Measurements from ENCODE around the gene FTO. TPM values are rescaled to one million over a fixed set of nuclear protein-coding genes. Genes with fewer than 3 reads are reported as not detected.

The FTO gene
- total RNA-seq, 1 experiment from 2014 or later = 78.3 TPM

DNA sequence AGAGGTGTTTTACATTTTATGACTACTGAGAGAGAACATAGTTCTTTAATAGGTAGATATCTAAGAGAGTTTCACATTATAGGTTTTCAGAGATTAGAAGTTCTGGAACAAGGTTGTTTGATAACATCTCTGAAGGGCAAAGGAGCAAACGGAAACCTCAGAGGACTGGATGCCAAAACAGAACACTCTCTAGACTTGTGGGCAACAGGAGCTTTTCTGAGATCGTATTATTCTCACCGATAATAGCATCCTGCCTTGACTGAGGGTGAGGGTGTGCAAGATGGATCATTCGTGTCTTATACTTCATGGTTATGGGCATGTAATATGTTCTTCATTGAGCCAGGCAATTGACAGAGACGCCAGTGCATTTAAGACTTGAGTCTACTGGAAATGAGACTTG lies 347.9 kb downstream of the FTO start:
- intact Hi-C loops (cut with micrococcal nuclease; ENCODE audit: unreplicated experiment) = no loop called here
- ChIA-PET CTCF (no interaction called here), POLR2A (no interaction called here)
- Histone ChIP-seq H3K36me3 (ENCODE audit: control insufficient read depth, insufficient read depth, low read length) (no peaks in the 10 kb centered on the region), H3K27me3 (replicated peaks; ENCODE audit: control insufficient read depth, insufficient read depth, low read length) (no peaks in the 10 kb centered on the region), H3K9me3 (no peaks in the 10 kb centered on the region), H3K4me3 (ENCODE audit: low read depth, low read length) (no peak overlapping the region), H3K4me1 (peaks cover 7% of the 10 kb centered on the region)
- no peak overlapping the region for H3K27ac Mint-ChIP-seq (ENCODE audit: unreplicated experiment)
- H3K27me3 Mint-ChIP-seq (ENCODE audit: insufficient read depth, unreplicated experiment) = no peaks in the 10 kb centered on the region
- no peaks in the 10 kb centered on the region for H3K36me3 Mint-ChIP-seq (ENCODE audit: insufficient read depth, unreplicated experiment)
- no peaks in the 10 kb centered on the region for H3K4me1 Mint-ChIP-seq (ENCODE audit: low read depth, unreplicated experiment)
- H3K4me3 Mint-ChIP-seq (ENCODE audit: unreplicated experiment) = no peak overlapping the region
- DNase-seq = no peak
- BruUV-seq (replicated peaks) = no TSS peak
- no peaks in the 10 kb centered on the region for H3K9me3 Mint-ChIP-seq (ENCODE audit: unreplicated experiment)
- TF ChIP-seq, protein P1, sequence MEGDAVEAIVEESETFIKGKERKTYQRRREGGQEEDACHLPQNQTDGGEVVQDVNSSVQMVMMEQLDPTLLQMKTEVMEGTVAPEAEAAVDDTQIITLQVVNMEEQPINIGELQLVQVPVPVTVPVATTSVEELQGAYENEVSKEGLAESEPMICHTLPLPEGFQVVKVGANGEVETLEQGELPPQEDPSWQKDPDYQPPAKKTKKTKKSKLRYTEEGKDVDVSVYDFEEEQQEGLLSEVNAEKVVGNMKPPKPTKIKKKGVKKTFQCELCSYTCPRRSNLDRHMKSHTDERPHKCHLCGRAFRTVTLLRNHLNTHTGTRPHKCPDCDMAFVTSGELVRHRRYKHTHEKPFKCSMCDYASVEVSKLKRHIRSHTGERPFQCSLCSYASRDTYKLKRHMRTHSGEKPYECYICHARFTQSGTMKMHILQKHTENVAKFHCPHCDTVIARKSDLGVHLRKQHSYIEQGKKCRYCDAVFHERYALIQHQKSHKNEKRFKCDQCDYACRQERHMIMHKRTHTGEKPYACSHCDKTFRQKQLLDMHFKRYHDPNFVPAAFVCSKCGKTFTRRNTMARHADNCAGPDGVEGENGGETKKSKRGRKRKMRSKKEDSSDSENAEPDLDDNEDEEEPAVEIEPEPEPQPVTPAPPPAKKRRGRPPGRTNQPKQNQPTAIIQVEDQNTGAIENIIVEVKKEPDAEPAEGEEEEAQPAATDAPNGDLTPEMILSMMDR (IDR thresholded peaks at IDR 0.05; ENCODE audit: insufficient read depth in 1 of 2, low read depth in 1 of 2, low read length in 1 of 2, severe bottlenecking in 1 of 2, unreplicated experiment in 1 of 2) = no peak

DNA sequence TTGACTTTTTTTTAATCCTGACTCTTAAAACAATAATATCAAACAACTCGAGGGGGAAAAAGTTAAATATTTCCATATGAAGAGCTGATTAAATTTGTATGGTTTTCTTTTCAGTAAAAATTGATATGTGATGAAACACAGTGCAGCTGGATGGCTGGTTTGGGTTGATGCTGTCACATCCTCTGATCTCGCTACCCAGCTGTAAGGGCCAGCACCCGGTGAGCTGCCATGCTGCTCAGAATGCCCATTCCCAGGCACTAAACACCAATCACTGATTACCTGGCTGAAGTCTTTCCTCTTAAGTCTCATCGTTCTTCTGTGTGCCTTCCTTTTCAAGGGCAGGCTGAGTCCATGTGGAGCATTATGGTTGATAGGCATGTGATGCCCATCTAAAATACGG lies 348.3 kb downstream of the FTO start:
- Histone ChIP-seq H3K4me3 (ENCODE audit: low read depth, low read length) (no peak overlapping the region), H3K4me1 (peaks cover 7% of the 10 kb centered on the region), H3K27me3 (replicated peaks; ENCODE audit: control insufficient read depth, insufficient read depth, low read length) (no peaks in the 10 kb centered on the region), H3K36me3 (ENCODE audit: control insufficient read depth, insufficient read depth, low read length) (no peaks in the 10 kb centered on the region), H3K9me3 (no peaks in the 10 kb centered on the region)
- Mint-ChIP-seq H3K4me3 (ENCODE audit: unreplicated experiment) (no peak overlapping the region), H3K27ac (ENCODE audit: unreplicated experiment) (no peak overlapping the region), H3K27me3 (ENCODE audit: insufficient read depth, unreplicated experiment) (no peaks in the 10 kb centered on the region), H3K36me3 (ENCODE audit: insufficient read depth, unreplicated experiment) (peaks cover 2% of the 10 kb centered on the region), H3K9me3 (ENCODE audit: unreplicated experiment) (no peaks in the 10 kb centered on the region), H3K4me1 (ENCODE audit: low read depth, unreplicated experiment) (no peaks in the 10 kb centered on the region)
- no peak for DNase-seq
- no TSS peak for BruUV-seq (replicated peaks)
- TF ChIP-seq, protein P1 (IDR thresholded peaks at IDR 0.05; ENCODE audit: insufficient read depth in 1 of 2, low read depth in 1 of 2, low read length in 1 of 2, severe bottlenecking in 1 of 2, unreplicated experiment in 1 of 2) = no peak
- CTCF ChIA-PET = no interaction called here
- intact Hi-C loops (cut with micrococcal nuclease; ENCODE audit: unreplicated experiment) = no loop called here
- POLR2A ChIA-PET = no interaction called here

DNA sequence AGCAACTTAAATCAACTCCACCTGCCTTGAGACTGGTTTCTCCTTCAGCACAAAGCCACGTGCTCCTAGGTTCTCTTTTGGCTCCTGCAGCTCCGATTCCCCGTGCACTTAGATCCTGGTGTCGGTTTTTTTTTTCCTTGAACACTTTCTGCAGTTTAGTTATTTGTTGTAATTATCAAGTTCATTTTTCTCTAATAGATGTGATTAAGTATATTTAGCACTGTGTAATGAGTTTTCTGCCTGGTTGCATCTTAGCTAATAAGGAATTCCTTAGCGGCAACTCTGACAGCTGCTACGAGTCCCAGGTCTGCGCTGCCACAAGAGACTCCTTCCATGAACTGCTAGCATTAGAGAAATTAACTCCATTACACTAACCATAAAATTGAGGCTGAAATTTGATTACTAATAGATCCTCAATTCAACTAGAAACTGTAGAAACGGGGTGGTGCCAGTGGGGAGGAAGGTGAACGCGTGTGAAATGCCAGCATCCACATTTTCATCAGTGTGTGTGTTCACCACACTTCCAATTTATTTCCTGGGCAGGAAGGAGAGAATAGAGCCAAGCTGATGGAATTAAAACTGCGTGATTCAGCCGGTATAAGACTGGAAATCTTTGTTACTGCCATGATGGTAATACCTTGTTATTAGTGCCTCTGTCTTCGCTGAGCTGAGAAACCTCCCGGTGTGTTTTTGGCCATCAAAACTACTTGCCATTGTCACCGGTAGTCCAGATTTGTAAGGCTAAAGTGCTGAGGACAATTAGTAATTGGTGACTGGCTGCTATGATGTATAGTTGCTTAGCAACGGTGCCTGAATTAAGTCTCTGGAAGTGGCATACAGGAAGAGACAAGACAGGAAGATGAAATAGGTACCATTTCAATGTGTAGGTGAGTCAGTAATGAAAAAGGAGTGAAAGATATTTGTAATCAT lies 350.2 kb downstream of the FTO start:
- Mint-ChIP-seq H3K4me1 (ENCODE audit: low read depth, unreplicated experiment) (no peaks in the 10 kb centered on the region), H3K4me3 (ENCODE audit: unreplicated experiment) (no peak overlapping the region), H3K27ac (ENCODE audit: unreplicated experiment) (no peak overlapping the region), H3K36me3 (ENCODE audit: insufficient read depth, unreplicated experiment) (peaks cover 5% of the 10 kb centered on the region), H3K9me3 (ENCODE audit: unreplicated experiment) (no peaks in the 10 kb centered on the region), H3K27me3 (ENCODE audit: insufficient read depth, unreplicated experiment) (no peaks in the 10 kb centered on the region)
- H3K4me1 ChIP-seq = peaks cover 8% of the 10 kb centered on the region
- TF ChIP-seq, protein P1 (IDR thresholded peaks at IDR 0.05; ENCODE audit: insufficient read depth in 1 of 2, low read depth in 1 of 2, low read length in 1 of 2, severe bottlenecking in 1 of 2, unreplicated experiment in 1 of 2) = no peak
- no peaks in the 10 kb centered on the region for H3K9me3 ChIP-seq
- ChIA-PET POLR2A (no interaction called here), CTCF (no interaction called here)
- BruUV-seq (replicated peaks) = no TSS peak
- no peaks in the 10 kb centered on the region for H3K27me3 ChIP-seq (replicated peaks; ENCODE audit: control insufficient read depth, insufficient read depth, low read length)
- intact Hi-C loops (cut with micrococcal nuclease; ENCODE audit: unreplicated experiment) = no loop called here
- H3K4me3 ChIP-seq (ENCODE audit: low read depth, low read length) = no peak overlapping the region
- DNase-seq = no peak
- no peaks in the 10 kb centered on the region for H3K36me3 ChIP-seq (ENCODE audit: control insufficient read depth, insufficient read depth, low read length)
